ENCODE data around the gene VIL1. TPM values are rescaled to one million over a fixed set of nuclear protein-coding genes. Genes with fewer than 3 reads are reported as not detected.

Gene VIL1
- total and polyA plus RNA-seq, 9 of the 15 experiments (the other 6 are each of a cell fraction or from before 2014, with no cell fraction given), result 0.51 to 2.7 (median 1.2) TPM

DNA sequence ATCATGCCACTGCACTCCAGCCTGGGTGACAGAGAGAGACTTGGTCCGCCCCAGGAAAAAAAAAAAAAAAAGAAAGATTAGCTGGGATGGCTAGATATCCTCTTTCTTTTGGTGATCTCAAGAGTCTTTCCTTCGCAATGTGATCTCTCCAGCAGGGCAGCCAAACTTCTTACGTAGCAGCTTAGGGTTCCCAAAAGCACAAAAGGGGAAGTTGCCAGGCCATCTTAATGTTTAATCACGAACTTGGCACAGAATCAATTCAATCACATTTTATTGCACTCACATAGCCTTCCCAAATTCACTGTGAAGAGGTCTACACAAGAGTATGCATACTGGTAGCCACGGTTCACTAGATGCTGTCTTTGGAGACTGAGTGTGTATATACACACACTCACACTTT, 53.1 kb downstream of the VIL1 start:
- Histone ChIP-seq H3K27ac (ENCODE audit: extremely low read depth, low read depth, low read length) (no peak overlapping the region), H3K4me2 (ENCODE audit: insufficient read depth, low read length) (no peak overlapping the region), H3K9ac (ENCODE audit: insufficient read depth in 1 of 2, low read depth in 2 of 2, low read length in 2 of 2) (no peak overlapping the region), H3K4me1 (replicated peaks in 1 of 2; ENCODE audit: control insufficient read depth in 2 of 2, insufficient read depth in 2 of 2, low read length in 2 of 2) (peaks cover 0 to 5% of the 10 kb centered on the region in 2 experiments; a peak in 3 of 5 replicates), H3K9me1 (ENCODE audit: control insufficient read depth, insufficient read depth, low read length) (no peaks in the 10 kb centered on the region), H2AFZ (ENCODE audit: low read depth, low read length) (no peak overlapping the region), H3K79me2 (ENCODE audit: control insufficient read depth, insufficient read depth, low read length) (no peaks in the 10 kb centered on the region), H3K36me3 (ENCODE audit: control insufficient read depth, insufficient read depth, low read length) (peaks cover 58% of the 10 kb centered on the region), H4K20me1 (replicated peaks; ENCODE audit: control insufficient read depth, insufficient read depth, low read length) (no peaks in the 10 kb centered on the region), H3K27me3 (ENCODE audit: control insufficient read depth in 2 of 2, insufficient read depth in 2 of 2, low read length in 2 of 2) (no peaks in the 10 kb centered on the region), H3K4me3 (no peak overlapping the region), H3K9me3 (replicated peaks; ENCODE audit: control insufficient read depth, insufficient read depth, low read depth, low read length) (no peaks in the 10 kb centered on the region)
- FAIRE-seq (no peak), DNase-seq (ENCODE audit: extremely low read depth in 1 of 4, low spot score in 3 of 4) (no peak), ATAC-seq (no peak)
- intact Hi-C loops (cut with micrococcal nuclease) (no loop called here), in situ Hi-C loops (cut with MboI) (no loop called here)
- ChIA-PET CTCF (ENCODE audit: low intra/inter-chr PET ratio) (no interaction called here), POLR2A (no interaction called here)
- 67% methylated on average over 4 of the region's 5 CpGs for WGBS (ENCODE audit: insufficient coverage, low coverage, missing lambda C conversion rate)
- no TSS peak for BruUV-seq (replicated peaks)
- no peak for TF ChIP-seq NR3C1 (CRISPR knock-in tag; IDR thresholded peaks at IDR 0.05)
- no peak for TF ChIP-seq PTTG1 (tag; IDR thresholded peaks at IDR 0.05; ENCODE audit: low read depth)
- TF ChIP-seq, protein P1, sequence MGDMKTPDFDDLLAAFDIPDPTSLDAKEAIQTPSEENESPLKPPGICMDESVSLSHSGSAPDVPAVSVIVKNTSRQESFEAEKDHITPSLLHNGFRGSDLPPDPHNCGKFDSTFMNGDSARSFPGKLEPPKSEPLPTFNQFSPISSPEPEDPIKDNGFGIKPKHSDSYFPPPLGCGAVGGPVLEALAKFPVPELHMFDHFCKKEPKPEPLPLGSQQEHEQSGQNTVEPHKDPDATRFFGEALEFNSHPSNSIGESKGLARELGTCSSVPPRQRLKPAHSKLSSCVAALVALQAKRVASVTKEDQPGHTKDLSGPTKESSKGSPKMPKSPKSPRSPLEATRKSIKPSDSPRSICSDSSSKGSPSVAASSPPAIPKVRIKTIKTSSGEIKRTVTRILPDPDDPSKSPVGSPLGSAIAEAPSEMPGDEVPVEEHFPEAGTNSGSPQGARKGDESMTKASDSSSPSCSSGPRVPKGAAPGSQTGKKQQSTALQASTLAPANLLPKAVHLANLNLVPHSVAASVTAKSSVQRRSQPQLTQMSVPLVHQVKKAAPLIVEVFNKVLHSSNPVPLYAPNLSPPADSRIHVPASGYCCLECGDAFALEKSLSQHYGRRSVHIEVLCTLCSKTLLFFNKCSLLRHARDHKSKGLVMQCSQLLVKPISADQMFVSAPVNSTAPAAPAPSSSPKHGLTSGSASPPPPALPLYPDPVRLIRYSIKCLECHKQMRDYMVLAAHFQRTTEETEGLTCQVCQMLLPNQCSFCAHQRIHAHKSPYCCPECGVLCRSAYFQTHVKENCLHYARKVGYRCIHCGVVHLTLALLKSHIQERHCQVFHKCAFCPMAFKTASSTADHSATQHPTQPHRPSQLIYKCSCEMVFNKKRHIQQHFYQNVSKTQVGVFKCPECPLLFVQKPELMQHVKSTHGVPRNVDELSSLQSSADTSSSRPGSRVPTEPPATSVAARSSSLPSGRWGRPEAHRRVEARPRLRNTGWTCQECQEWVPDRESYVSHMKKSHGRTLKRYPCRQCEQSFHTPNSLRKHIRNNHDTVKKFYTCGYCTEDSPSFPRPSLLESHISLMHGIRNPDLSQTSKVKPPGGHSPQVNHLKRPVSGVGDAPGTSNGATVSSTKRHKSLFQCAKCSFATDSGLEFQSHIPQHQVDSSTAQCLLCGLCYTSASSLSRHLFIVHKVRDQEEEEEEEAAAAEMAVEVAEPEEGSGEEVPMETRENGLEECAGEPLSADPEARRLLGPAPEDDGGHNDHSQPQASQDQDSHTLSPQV (IDR thresholded peaks at IDR 0.05), result no peak
- no peak for TF ChIP-seq RAD51 (IDR thresholded peaks at IDR 0.05; ENCODE audit: borderline replicate concordance, low read depth)
- TF ChIP-seq TCF7L2 (IDR thresholded peaks at IDR 0.05; ENCODE audit: low read depth, low read length), result no peak
- TF ChIP-seq NELFE (IDR thresholded peaks at IDR 0.05; ENCODE audit: insufficient read depth, insufficient read length), result no peak
- TF ChIP-seq, protein P2, sequence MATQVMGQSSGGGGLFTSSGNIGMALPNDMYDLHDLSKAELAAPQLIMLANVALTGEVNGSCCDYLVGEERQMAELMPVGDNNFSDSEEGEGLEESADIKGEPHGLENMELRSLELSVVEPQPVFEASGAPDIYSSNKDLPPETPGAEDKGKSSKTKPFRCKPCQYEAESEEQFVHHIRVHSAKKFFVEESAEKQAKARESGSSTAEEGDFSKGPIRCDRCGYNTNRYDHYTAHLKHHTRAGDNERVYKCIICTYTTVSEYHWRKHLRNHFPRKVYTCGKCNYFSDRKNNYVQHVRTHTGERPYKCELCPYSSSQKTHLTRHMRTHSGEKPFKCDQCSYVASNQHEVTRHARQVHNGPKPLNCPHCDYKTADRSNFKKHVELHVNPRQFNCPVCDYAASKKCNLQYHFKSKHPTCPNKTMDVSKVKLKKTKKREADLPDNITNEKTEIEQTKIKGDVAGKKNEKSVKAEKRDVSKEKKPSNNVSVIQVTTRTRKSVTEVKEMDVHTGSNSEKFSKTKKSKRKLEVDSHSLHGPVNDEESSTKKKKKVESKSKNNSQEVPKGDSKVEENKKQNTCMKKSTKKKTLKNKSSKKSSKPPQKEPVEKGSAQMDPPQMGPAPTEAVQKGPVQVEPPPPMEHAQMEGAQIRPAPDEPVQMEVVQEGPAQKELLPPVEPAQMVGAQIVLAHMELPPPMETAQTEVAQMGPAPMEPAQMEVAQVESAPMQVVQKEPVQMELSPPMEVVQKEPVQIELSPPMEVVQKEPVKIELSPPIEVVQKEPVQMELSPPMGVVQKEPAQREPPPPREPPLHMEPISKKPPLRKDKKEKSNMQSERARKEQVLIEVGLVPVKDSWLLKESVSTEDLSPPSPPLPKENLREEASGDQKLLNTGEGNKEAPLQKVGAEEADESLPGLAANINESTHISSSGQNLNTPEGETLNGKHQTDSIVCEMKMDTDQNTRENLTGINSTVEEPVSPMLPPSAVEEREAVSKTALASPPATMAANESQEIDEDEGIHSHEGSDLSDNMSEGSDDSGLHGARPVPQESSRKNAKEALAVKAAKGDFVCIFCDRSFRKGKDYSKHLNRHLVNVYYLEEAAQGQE (IDR thresholded peaks at IDR 0.05; ENCODE audit: borderline replicate concordance), result no peak
- TF ChIP-seq, protein P2 (CRISPR knock-in tag; IDR thresholded peaks at IDR 0.05; ENCODE audit: low read depth), result no peak
- no peak for TF ChIP-seq BDP1 (IDR thresholded peaks at IDR 0.05; ENCODE audit: insufficient read depth, insufficient read length)

Data from K562 (cell line).